ENCODE measurements around the gene STUM. TPM values are rescaled to one million over a fixed set of nuclear protein-coding genes. Genes with fewer than 3 reads are reported as not detected.

Gene STUM
- total RNA-seq, 1 donor from 2014 or later: 0.55 TPM

DNA sequence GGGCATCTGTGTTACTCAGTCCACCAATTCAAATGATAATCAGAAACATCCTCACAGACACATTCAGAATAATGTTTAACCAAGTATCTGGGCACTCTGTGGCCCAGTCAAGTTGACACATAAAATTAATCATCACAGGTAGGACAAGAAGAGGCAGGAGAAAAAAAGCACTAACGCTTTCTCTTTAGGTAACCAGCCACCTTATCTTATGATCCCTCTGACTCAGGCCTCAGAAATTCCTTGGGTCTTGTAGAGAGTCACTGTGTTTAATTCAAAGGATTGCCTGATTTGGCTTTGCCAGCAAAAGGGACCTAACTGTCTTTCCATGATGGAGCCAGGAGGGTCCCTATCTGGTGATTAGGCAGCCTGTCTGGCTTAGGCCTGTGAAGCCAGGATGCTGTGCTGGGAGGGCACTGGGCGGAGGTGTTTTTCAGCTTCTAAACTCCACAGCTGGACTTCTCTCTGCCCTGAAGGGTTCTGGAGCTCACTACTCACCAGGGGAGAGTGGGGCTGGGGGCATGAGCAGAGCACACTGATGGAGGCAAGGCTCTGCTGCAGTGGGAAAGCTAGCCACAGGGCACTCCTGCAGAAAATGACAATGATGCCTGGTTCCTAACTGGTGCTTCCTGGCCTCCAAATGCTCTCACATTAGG lies 36.4 kb upstream of the STUM start:
- Mint-ChIP-seq H3K4me3 (ENCODE audit: low read depth) (no peak overlapping the region), H3K27ac (no peak overlapping the region), H3K9me3 (ENCODE audit: low read depth) (no peaks in the 10 kb centered on the region), H3K27me3 (peaks cover 10% of the 10 kb centered on the region), H3K36me3 (ENCODE audit: insufficient read depth) (no peaks in the 10 kb centered on the region), H3K4me1 (ENCODE audit: low read depth) (peaks cover 2% of the 10 kb centered on the region)
- no peak for DNase-seq (ENCODE audit: low spot score, unreplicated experiment)
- TF ChIP-seq, protein P1, sequence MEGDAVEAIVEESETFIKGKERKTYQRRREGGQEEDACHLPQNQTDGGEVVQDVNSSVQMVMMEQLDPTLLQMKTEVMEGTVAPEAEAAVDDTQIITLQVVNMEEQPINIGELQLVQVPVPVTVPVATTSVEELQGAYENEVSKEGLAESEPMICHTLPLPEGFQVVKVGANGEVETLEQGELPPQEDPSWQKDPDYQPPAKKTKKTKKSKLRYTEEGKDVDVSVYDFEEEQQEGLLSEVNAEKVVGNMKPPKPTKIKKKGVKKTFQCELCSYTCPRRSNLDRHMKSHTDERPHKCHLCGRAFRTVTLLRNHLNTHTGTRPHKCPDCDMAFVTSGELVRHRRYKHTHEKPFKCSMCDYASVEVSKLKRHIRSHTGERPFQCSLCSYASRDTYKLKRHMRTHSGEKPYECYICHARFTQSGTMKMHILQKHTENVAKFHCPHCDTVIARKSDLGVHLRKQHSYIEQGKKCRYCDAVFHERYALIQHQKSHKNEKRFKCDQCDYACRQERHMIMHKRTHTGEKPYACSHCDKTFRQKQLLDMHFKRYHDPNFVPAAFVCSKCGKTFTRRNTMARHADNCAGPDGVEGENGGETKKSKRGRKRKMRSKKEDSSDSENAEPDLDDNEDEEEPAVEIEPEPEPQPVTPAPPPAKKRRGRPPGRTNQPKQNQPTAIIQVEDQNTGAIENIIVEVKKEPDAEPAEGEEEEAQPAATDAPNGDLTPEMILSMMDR (IDR thresholded peaks at IDR 0.05; ENCODE audit: unreplicated experiment): no peak

DNA sequence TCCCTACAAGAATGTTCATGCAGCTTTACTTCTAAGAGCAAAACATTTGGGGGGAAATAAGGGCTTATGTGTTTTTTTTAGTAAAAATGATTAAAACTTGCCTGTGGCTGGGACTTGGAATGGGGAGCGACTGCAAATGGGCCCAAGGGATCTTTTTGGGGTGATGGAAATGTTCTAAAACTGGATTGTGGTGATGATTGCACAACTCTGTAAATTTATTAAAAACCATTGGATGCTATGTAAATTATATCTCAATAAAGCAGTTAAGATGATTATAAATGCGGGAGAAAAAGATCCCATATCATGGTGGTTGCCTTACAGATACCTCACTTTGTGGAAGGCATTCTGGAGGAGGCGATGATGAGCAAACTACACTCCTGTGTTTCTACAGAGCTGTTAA lies 30.2 kb upstream of the STUM start:
- peaks cover 26% of the 10 kb centered on the region for H3K27me3 Mint-ChIP-seq
- DNase-seq (ENCODE audit: low spot score, unreplicated experiment): no peak
- no peaks in the 10 kb centered on the region for H3K36me3 Mint-ChIP-seq (ENCODE audit: insufficient read depth)
- no peaks in the 10 kb centered on the region for H3K9me3 Mint-ChIP-seq (ENCODE audit: low read depth)
- no peak overlapping the region for H3K4me3 Mint-ChIP-seq (ENCODE audit: low read depth)
- TF ChIP-seq, protein P1 (IDR thresholded peaks at IDR 0.05; ENCODE audit: unreplicated experiment): no peak
- no peak overlapping the region for H3K27ac Mint-ChIP-seq
- no peaks in the 10 kb centered on the region for H3K4me1 Mint-ChIP-seq (ENCODE audit: low read depth)

DNA sequence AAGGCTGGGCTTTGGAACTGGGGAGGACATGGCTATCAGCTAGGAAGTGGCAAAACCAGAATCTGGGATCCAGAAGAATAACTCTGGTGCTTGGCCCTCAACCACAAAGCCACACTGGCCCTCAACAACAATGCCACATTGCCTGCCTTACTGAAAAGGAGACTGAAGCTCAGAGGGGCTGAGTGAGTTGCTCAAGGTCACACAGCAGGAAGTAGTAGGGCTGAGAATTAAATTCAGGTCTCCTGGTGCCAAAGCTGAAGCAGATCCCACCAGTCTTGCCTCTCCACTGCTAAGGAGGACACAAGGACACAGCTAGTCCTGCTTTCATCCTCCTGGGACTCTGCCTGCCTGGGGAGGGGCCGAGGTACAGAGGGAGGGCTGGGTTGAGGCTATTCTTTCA lies 29.4 kb upstream of the STUM start:
- Mint-ChIP-seq H3K4me3 (ENCODE audit: low read depth) (no peak overlapping the region), H3K9me3 (ENCODE audit: low read depth) (no peaks in the 10 kb centered on the region), H3K4me1 (ENCODE audit: low read depth) (no peaks in the 10 kb centered on the region), H3K36me3 (ENCODE audit: insufficient read depth) (no peaks in the 10 kb centered on the region), H3K27ac (no peak overlapping the region), H3K27me3 (peaks cover 28% of the 10 kb centered on the region)
- TF ChIP-seq, protein P1 (IDR thresholded peaks at IDR 0.05; ENCODE audit: unreplicated experiment): no peak
- no peak for DNase-seq (ENCODE audit: low spot score, unreplicated experiment)

DNA sequence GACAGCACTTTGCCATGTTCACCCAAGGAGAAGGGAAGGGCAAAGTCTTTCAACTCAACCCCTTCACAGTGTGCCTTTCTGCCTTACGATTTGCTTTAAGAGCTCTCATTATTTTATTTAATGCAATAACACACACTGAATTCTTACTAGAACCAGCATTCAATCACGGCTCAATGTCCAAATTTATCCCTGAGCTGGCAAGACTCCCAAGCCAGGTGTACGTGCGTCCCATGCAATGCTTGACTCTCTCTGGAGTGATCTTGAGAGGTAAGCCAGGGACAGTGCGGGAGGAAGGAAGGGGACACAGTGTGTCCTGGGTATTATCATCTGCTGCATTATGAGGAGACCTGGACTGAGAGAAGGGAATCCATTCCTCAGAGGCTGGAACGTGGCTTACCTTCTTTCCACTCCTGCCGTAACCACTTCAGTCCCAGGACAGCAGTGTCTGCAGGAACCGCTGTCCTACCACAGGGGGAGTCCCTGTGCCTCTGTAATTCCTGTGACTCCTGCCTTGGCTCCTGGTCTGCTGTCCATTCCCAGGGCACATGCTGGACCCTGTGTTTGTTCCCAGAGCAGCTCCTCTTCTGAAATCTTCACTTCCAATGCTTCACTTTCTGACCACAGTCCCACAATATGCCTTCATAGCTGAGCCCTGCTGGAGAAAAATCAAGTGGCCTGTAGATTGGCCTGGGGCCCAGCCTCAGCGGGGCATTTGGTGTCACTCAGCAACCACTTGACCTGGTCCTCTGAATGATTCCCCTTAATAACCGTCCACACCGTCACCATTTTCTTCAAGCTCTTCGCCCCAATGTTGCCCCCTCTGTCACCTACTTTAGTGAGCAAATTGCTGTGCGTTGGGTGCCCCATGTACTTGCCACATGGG lies 28.6 kb upstream of the STUM start:
- no peak overlapping the region for H3K4me3 Mint-ChIP-seq (ENCODE audit: low read depth)
- TF ChIP-seq, protein P1 (IDR thresholded peaks at IDR 0.05; ENCODE audit: unreplicated experiment): peak; percentile 37
- H3K9me3 Mint-ChIP-seq (ENCODE audit: low read depth): no peaks in the 10 kb centered on the region
- no peak overlapping the region for H3K27ac Mint-ChIP-seq
- peaks cover 28% of the 10 kb centered on the region for H3K27me3 Mint-ChIP-seq
- H3K4me1 Mint-ChIP-seq (ENCODE audit: low read depth): no peaks in the 10 kb centered on the region
- no peaks in the 10 kb centered on the region for H3K36me3 Mint-ChIP-seq (ENCODE audit: insufficient read depth)
- no peak for DNase-seq (ENCODE audit: low spot score, unreplicated experiment)

DNA sequence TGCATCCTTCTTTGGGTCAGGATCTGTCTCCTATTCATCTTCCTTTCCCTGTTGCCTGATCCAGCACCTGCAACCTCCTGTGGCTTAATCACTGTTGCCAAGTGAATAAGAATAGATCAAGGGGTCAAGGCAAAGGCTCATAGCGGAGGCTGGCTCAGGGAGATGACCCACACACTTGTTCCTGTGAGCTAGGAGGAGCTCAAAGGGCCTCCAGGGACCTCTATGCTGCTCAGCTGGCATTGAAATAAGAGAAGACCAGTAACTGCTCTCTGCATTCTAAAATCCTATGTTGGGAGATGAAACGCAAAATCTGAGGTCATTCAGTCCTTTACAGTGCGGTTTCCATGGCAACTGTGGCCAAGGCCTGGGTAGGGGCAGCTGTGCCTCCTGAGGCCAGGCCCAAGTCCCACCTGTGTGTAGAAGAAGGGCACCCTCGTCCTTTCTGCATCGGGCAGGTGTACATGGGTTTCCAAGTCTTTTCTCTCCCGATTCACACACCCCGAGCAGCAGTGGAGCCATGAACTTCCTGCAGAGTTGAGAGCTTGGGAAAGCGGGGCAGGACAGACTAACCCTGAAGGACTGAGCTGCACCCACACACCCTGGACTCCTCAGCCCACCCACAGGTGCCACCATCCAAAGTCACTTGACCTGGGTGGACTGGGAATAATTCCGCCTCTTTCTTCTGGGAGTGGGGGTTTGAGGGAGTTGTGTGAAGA lies 27.8 kb upstream of the STUM start:
- Mint-ChIP-seq H3K27me3 (peaks cover 28% of the 10 kb centered on the region), H3K9me3 (ENCODE audit: low read depth) (no peaks in the 10 kb centered on the region), H3K4me1 (ENCODE audit: low read depth) (no peaks in the 10 kb centered on the region), H3K27ac (no peak overlapping the region), H3K36me3 (ENCODE audit: insufficient read depth) (no peaks in the 10 kb centered on the region), H3K4me3 (ENCODE audit: low read depth) (no peak overlapping the region)
- no peak for DNase-seq (ENCODE audit: low spot score, unreplicated experiment)
- TF ChIP-seq, protein P1 (IDR thresholded peaks at IDR 0.05; ENCODE audit: unreplicated experiment): no peak
